Measurements from ENCODE around the gene AVEN. TPM values are rescaled to one million over a fixed set of nuclear protein-coding genes. Genes with fewer than 3 reads are reported as not detected.
"Not testable (repeated sequence)": the region's sequence is repeated elsewhere in the genome, so short reads cannot be mapped to it uniquely, and the experiment has no call there.

The AVEN gene
- total RNA-seq, 1 donor from 2014 or later = 14.4 TPM

GRCh38 chr15:34059946-34060345 is 20.9 kb upstream of the AVEN start:
- H3K27me3 Mint-ChIP-seq = peaks cover 6% of the 10 kb centered on the region
- no peaks in the 10 kb centered on the region for H3K9me3 Mint-ChIP-seq (ENCODE audit: low read depth)
- H3K36me3 Mint-ChIP-seq (ENCODE audit: insufficient read depth) = no peaks in the 10 kb centered on the region
- no peaks in the 10 kb centered on the region for H3K4me1 Mint-ChIP-seq (ENCODE audit: low read depth)
- H3K4me3 Mint-ChIP-seq (ENCODE audit: low read depth) = no peak overlapping the region
- no peak overlapping the region for H3K27ac Mint-ChIP-seq
- no peak for TF ChIP-seq CTCF (IDR thresholded peaks at IDR 0.05; ENCODE audit: unreplicated experiment)
- DNase-seq (ENCODE audit: low spot score, unreplicated experiment) = no peak

- no peaks in the 10 kb centered on the region for H3K36me3 Mint-ChIP-seq (ENCODE audit: insufficient read depth)
- no peaks in the 10 kb centered on the region for H3K9me3 Mint-ChIP-seq (ENCODE audit: low read depth)
- H3K27me3 Mint-ChIP-seq = peaks cover 6% of the 10 kb centered on the region
- no peak for TF ChIP-seq CTCF (IDR thresholded peaks at IDR 0.05; ENCODE audit: unreplicated experiment)
- DNase-seq (ENCODE audit: low spot score, unreplicated experiment) = no peak
- H3K4me1 Mint-ChIP-seq (ENCODE audit: low read depth) = no peaks in the 10 kb centered on the region
- H3K4me3 Mint-ChIP-seq (ENCODE audit: low read depth) = no peak overlapping the region
- H3K27ac Mint-ChIP-seq = no peak overlapping the region
These were observed 20.5 kb upstream of the AVEN start for GRCh38 chr15:34059476-34059875.

- no peak for DNase-seq (ENCODE audit: low spot score, unreplicated experiment)
- TF ChIP-seq CTCF (IDR thresholded peaks at IDR 0.05; ENCODE audit: unreplicated experiment) = no peak
- Mint-ChIP-seq H3K27me3 (peaks cover 6% of the 10 kb centered on the region), H3K27ac (no peak overlapping the region), H3K9me3 (ENCODE audit: low read depth) (peaks cover 4% of the 10 kb centered on the region), H3K4me3 (ENCODE audit: low read depth) (no peak overlapping the region), H3K36me3 (ENCODE audit: insufficient read depth) (no peaks in the 10 kb centered on the region), H3K4me1 (ENCODE audit: low read depth) (no peaks in the 10 kb centered on the region)
These were observed 17.9 kb upstream of the AVEN start for GRCh38 chr15:34056911-34057310.

- Mint-ChIP-seq H3K36me3 (ENCODE audit: insufficient read depth) (peaks cover 4% of the 10 kb centered on the region), H3K4me1 (ENCODE audit: low read depth) (no peaks in the 10 kb centered on the region), H3K27me3 (peaks cover 6% of the 10 kb centered on the region), H3K4me3 (ENCODE audit: low read depth) (no peak overlapping the region), H3K27ac (no peak overlapping the region), H3K9me3 (ENCODE audit: low read depth) (peaks cover 12% of the 10 kb centered on the region)
- TF ChIP-seq CTCF (IDR thresholded peaks at IDR 0.05; ENCODE audit: unreplicated experiment) = no peak
- DNase-seq (ENCODE audit: low spot score, unreplicated experiment) = no peak
These were observed 17.0 kb upstream of the AVEN start for GRCh38 chr15:34055868-34056595.

GRCh38 chr15:34054081-34054707 is 15.2 kb upstream of the AVEN start:
- H3K27me3 Mint-ChIP-seq = no peaks in the 10 kb centered on the region
- H3K4me3 Mint-ChIP-seq (ENCODE audit: low read depth) = no peak overlapping the region
- H3K27ac Mint-ChIP-seq = no peak overlapping the region
- no peak for DNase-seq (ENCODE audit: low spot score, unreplicated experiment)
- TF ChIP-seq CTCF (IDR thresholded peaks at IDR 0.05; ENCODE audit: unreplicated experiment) = no peak
- H3K4me1 Mint-ChIP-seq (ENCODE audit: low read depth) = no peaks in the 10 kb centered on the region
- H3K9me3 Mint-ChIP-seq (ENCODE audit: low read depth) = peaks cover 24% of the 10 kb centered on the region
- peaks cover 9% of the 10 kb centered on the region for H3K36me3 Mint-ChIP-seq (ENCODE audit: insufficient read depth)

- not testable (repeated sequence) for H3K27me3 Mint-ChIP-seq
These were observed 11.4 kb upstream of the AVEN start for GRCh38 chr15:34050385-34050784.

More at GRCh38 chr15:34050385-34050784, 11.4 kb upstream of the AVEN start:
- H3K4me3 Mint-ChIP-seq (ENCODE audit: low read depth); DNase-seq (ENCODE audit: low spot score, unreplicated experiment); H3K36me3 Mint-ChIP-seq (ENCODE audit: insufficient read depth); H3K4me1 Mint-ChIP-seq (ENCODE audit: low read depth); H3K27ac Mint-ChIP-seq: not testable (repeated sequence)
- H3K9me3 Mint-ChIP-seq (ENCODE audit: low read depth) = peaks cover 25% of the 10 kb centered on the region
